Measurements from ENCODE around the gene HPCAL4.

HPCAL4 gene

DNA sequence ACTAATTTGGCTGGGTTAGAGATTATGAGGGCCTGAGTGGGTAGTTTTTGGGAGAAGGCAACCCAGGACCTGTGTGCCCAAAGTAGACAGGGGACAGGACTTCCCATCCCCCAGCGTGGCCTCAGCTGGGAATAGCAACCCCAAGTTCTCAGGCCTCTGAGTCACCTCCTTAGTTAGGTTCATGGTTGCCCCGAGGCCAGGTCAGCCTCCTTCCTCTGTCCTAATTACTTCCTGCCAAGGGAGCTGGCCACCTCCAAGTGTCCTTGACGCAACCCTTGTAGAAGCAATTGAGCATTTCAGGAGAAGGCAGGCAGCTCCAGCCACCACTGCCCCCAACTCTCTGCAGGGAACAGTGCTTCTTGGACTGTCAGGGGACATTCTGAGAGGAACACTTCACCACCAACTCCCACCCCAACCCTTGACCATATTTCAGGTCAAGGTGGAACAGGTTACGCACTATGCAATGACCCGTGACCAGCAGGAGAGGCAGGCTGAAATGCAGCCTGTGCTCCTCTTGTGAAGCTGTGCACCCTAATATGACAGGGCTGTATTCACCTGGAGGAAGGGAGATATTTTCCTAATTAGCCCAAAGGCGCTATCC lies 14.2 kb downstream of the HPCAL4 start:
- DNase-seq (ENCODE audit: low spot score): no peak

DNA sequence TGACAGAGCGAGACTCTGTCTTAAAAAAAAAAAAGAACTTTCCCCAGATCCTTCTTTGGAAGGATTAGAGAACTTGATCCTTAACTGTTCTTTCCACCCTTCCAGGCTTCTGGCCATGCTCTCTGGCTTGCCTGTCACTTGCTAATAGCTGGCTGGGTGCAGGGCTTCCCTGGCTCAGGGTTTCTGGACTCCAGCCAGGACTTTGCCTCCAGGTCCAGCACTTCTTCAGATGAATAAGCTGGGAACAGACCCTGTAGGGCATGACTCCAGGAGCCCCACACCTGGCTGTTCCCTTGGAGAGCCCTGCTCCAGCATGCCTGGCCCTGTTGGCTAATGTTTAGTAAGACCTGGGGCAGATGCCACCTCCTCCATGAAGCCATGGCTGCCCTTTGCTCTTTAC lies 16.0 kb downstream of the HPCAL4 start:
- DNase-seq (ENCODE audit: low spot score): no peak

DNA sequence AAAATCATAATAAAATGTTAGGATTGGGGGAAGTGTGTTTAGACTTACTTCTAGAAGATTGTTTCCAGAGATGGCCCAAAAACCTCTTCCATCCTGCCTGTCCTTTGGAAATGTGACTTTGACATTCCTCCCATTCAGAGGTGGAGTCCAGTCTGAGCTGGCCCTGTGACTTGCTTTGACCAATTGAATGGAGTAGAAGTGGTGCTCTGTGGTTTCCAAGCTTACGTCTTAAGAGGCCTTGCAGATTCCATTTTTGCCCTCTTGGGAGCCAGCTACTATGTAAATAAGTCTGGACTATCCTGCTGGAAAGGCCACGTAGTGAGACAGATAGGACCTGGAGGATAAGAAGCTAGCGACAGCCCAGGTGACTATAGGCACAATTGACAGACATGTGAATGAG lies 18.0 kb downstream of the HPCAL4 start:
- no peak for DNase-seq (ENCODE audit: low spot score)

DNA sequence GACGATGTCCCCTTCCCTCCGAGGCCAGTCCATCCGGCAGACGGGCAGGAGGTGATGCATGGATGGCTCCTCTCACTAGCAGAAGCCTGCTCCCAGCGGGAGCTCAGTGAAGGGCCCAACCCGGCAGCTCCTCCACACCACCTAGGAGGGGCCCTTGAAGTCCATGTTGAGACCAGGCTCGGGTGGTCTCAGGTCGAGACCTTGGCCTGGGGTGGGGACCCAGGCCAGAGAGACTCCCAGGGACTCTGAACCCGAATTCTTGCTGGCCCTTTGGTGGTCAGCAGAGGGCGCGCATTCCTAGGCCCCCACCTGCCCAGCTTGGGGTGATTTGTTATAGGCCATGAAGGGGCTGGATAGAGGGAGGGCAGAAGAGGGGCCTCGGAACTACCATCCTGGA lies 18.7 kb downstream of the HPCAL4 start:
- no peak for DNase-seq (ENCODE audit: low spot score)

DNA sequence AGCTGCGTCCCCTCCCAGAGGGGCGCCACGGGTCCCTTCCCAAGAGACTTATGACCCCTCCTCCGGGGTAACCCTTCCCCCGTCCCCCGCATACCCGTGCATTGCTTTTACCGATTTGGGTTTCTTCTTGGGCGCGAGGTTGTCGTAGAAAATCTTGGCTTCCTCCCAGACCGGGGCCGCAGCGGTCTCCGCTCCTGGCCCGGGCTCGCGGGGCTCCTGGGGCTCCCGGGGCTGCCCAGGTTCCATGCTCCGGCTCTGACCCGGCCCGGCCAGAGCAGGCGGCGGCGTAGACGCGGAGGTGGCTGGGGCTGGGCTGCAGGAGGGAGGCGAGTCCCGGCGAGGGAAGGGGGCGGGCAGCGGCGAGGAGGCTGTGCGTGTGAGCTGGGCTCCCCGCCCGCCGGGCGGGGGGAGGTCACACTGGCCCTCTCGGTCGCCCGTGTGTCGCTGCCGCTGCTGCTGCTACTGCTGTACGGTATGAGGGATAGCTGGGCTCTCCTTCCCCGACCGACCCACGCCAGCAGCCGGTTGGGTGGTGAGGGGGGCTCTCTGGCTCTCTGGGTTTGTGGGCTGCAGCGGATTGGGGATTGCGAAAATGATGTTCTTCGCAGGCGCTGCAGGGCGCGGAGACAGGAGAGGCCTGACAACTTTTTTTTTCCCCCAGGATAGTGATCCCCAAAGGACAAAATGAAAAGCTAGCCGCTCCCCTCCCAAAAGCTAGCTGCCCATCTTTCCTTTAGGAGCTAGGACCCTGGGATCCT lies 19.3 kb downstream of the HPCAL4 start, which contains the start of gene NT5C1A:
NT5C1A (minus strand) TSS at position 315 of the 758 bp plus-strand sequence; CDS start at position 246, 69 bp downstream.
- DNase-seq (ENCODE audit: low spot score): peak; percentile 21

DNA sequence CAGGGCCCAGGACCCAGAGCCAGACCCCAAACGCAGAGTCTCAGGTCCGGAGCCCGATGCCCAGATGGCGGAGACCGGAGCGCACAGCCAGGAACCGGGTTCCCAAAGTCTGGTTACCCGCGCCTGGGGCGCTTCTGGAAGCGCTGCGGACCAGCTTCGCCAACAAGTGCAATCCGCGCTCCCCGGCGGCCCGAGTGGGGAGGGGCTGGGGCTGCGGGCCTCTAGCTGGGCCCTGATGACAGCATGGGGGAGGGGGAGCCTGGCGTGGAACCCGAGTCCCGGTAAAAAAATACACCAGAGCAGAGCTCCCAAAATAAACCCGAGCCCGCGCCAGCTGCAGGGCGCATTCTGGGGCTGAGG lies 19.8 kb downstream of the HPCAL4 start:
- DNase-seq (ENCODE audit: low spot score): no peak

DNA sequence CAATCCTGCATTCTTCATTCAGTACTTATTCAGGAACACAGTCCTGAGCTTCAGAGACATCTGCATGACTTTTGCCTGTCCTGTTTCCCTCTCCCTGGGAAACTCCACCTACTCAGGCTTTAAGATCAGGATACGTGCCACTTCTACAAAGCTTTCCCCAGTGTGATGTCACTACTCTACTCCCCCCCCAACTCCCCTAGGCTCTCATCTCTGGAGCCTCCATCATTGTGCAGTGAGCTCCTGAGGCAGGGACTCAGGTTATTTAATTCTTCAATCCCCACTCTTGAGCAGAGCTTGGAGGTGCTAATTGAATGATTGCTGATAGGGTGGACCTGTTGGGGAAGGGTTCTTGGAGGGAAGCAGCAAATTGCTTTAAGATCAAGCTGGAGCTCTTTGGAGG lies 20.5 kb downstream of the HPCAL4 start:
- DNase-seq (ENCODE audit: low spot score): no peak

DNA sequence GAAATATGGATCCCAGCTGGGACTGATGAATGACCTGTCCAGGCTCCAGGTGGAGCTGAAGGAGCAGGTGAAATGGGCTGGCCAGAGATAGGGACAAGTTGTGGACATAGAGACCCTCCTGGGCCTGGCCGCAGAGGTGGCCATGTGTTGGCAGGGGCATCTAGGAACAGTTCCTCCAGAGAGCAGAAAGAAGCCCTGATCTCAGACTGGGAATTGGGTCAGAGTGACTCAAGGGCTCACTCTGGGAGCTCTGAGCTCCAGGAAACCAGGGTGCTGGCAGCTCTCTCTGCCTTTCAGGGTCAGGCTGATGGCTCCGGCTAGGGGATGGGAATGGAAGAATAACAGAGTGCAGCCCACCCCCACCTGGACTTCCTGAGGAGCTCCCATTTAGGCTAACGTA lies 22.3 kb downstream of the HPCAL4 start:
- DNase-seq (ENCODE audit: low spot score): no peak

DNA sequence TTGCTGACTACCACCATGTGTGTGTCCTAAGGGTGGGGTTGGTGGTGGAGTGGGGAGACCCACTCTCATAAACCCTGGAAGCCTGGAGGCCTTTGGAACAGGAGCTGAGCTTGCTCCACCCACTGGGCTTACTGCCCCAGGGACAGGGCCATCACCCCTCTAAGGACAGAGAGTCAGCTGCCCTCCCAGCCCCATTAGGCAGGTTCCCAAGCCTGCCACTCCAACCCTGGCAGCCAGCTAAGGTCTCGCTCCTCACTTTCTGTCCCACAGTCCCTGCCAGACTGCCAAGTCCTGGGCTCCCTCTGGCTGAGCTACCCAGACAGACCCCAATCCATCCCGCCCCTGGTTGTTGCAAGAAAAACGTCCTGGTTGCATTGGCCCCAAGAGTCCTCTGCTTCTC lies 23.1 kb downstream of the HPCAL4 start:
- DNase-seq (ENCODE audit: low spot score): no peak

DNA sequence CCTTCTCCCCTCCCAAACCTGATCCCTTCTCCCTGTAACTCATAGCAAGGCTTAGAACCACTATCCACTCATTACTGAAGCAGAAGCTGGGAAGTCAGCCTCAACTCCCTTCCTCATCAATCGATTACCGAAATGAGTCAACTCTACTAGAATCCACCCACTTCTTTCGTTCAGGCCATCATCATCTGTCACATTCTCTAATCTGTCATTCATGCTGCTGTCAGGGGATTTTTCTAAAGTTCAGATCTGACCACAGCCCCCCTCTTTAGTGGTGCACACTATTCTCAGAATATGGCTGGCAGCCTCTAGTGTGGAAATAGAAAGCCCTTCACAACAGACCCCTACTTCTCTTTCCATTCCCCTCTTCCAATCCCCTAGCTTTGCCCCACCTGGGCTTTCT lies 24.5 kb downstream of the HPCAL4 start:
- DNase-seq (ENCODE audit: low spot score): no peak

DNA sequence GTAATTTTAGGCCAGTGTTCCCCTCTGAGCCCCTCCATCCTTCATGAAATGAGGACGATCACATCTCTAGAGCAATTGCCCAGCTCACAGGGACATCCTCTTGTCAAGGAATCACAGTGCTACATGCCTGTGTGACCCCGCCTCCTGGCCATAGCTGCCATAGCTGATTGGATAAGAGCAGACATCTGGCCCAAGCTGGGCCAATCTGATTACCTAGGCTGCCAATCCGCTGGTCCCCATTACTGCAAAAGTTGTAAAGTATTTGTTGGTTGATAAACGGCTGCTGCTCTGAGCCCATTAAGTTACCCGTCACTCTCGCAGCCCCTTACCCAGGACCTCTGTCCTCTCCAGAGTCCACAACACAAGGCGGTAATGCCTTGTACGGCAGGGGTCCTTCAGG lies 27.7 kb downstream of the HPCAL4 start:
- DNase-seq (ENCODE audit: low spot score): no peak

DNA sequence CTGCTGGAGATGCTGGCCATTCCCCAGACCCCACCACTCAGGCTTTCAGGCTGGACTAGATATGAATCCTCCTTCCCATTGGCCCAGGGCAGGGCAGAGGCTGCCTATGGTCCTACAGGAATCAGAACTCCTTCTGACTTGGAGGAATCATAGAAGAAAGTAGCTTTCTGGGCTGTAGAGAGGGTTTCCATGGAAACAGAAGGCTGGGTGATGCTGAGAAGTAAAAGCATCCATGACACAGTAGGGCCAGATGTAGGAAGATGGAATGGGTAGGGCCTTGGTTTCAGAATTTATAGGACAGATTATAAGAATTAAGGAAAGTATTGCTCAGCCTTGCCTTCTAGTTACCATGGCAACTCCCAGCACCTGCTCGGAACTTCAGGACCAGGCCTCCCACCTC lies 28.4 kb downstream of the HPCAL4 start:
- DNase-seq (ENCODE audit: low spot score): no peak

DNA sequence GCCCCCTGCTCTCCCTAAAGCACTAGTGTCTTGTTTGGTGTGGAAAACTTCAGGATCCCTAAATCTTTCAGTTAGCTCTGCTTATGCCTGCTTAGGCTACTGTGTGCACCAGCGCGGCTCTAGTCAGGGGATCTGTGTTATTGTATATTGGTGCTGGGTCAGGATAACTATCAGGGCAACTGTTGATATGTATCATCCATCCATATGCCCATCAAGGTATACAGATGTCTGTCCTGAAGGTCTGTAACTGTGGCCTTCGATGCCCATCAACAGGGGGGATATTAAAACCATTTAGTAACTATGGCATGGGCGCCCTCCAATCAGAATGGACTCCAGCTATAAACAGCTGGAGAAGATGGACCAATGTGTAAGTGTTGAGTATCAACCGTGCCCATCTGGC lies 31.7 kb downstream of the HPCAL4 start:
- DNase-seq (ENCODE audit: low spot score): no peak

DNA sequence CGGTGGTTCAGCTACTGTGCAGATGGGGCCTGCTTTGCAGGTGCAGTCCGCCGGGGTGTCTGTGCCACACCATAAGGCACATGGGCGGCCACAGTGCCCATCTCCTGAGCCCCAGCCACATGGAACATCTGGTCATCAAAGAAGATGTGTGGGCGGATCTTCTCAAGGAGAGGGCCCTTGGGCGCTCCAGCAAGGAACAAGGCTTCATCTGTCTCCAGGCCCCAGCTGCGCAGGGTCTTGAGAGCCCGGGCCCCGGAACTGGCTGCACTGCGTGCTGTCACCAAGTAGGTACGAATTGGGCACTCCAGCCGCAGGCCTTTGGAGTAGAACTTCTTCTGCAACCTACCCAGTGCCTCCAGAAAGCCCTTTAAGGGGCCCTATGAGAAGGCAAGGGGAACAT lies 32.1 kb downstream of the HPCAL4 start:
- no peak for DNase-seq (ENCODE audit: low spot score)

DNA sequence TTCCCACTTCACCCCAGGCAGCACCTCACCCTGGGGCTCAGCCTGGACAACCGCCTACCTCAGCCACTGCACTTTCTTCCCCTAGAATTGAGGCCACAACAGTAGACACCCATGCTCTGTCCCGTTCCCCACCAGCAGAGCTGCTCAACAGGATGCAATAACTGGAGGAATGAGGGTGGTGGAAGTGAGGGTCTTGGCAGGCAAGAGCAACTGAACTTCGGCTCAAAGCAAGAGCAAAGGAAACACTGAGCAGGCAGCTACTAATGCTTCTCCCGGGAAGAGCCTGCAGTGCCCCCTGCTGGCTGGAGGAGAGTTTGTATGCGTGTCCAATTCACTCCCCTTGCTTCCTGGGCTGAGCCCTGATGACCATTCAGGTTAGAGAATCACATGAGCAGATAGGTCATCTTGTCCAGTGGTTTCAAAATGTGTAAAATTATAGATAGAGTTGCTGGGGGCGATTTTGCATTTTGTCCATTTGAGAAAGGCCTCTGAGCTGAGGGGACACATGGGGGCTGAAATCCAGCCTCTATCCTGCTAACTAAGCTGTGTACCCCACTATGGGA lies 33.2 kb downstream of the HPCAL4 start:
- DNase-seq (ENCODE audit: low spot score): peak; percentile 65

DNA sequence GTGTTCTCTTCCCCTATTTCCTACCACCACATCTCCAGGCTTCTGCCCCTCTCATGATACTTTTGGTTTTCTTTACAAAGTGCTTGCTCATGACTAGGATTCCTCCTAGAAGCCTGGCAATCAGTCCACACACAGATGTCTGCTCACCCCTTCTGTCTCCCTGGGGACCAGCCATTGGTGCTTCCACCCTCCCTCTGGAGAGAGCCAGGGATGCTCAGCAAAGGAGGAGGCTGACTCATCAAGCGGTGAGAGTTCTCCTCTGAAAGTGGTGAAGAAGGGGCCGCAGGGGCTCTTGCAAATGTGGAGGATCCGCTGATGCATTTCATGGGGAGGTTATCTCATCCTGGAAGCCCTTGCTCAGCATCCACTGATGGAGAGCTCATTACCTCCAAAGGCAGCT lies 33.8 kb downstream of the HPCAL4 start:
- no peak for DNase-seq (ENCODE audit: low spot score)

DNA sequence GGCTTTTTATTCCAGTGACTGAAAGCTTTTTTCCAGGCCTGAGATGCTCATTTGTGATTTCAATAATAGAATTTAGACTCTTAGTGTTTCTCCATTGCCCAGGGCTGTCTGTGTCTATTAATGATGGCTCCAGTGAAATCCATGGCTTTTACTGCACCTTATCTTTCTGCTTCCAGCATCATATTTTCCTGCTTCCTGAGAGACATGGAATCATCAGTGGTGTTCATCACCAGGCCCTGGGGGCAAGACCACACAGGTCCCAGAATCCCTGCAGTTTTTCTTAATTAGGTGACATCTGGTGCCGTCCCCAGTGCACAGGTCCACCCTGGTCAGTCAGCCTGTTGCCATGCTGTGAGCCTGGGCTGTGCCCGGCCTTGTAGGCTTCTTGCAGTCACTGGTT lies 34.8 kb downstream of the HPCAL4 start:
- no peak for DNase-seq (ENCODE audit: low spot score)

DNA sequence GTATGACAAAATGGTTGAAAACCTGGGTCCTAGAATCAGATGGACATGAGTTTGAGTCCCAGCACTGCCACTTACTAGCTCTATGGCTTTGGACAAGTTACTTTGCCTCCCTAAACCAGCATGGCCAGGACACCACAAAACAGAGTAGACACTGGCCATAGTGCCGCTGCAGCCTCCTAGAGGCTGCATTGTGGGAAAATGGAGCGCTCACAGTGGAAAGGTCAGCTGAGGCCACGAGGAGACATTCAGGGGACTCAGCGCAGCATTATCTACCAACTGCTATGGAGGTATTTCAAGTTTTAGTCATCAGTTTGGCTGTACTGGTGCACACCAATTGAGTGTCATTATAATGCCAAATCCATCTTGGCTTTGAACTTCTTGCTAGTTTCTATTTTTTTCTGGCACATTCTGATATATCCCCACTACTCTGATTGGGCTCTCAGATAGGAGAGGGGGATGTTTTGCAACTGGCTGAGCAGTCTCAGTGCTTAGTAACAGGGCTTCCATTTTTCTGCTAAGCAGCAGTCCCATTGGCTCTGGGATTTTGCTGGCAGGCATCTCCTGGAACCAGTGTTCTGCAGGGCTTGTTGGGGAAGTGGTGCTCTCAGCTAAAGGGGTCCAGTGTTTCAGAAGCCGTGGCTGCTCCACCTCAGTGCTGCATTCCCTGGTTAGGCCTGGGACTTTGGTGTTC lies 35.5 kb downstream of the HPCAL4 start:
- DNase-seq (ENCODE audit: low spot score): no peak

DNA sequence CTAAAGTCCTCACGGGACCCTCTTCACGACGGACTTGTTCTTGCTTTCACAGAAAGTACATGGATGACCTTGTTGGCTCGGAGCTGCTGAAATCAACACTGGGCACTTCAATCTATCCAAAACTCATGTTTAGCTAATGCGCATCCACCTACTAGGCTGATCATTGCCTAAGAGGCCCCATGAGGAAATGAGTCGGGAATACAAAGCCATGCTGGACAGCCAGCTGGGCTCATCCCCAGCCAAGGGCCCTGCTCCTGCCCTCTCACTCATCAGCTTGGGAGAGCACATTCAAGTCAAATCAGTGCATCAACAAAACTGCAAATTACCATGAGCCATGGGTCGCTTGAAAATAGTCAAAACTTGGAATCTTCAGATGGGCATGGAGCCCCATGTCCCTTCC lies 36.9 kb downstream of the HPCAL4 start:
- DNase-seq (ENCODE audit: low spot score): no peak

DNA sequence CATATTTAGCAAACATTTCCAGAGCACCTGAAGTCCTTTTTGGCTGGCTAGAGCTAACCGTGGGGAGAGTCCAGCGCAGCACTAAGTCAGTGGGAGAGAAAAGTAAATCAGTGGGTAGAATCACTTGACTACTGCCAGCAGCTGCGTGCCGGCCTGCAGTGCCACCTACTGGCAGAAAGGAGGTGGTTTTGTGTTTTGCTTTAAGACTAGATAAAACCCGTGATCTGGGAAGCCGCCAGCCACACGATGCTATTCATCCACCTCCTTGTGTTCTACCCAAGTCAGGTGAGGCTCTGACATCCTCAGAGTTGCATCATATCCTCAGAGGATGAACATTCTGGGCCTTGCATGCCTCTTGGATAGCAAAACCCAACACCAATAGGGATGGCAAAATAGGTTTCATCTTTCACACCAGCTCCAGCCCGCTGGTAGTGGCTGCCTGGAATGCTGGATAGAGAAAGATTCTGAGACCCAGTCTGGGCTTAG lies 37.6 kb downstream of the HPCAL4 start:
- DNase-seq (ENCODE audit: low spot score): peak; percentile 80

DNA sequence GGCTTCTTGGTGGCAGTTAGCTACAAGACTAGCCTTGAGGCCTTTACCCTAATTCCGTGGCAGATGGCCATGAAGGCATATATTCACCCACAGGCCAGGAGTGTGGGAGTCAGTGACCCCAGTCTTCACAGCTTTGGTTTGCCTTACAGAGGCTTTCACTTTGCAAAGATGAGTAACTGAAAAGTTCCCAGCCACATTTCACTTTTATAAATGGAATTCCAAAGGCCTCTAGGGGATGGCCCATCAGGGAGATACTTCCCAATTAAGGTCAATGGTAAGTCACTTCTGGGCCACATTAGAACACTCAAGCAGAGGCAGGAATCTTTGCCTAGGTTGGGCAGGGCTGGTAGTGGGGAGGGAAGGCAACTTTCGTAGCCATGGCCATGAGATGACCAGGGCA lies 38.7 kb downstream of the HPCAL4 start:
- no peak for DNase-seq (ENCODE audit: low spot score)

DNA sequence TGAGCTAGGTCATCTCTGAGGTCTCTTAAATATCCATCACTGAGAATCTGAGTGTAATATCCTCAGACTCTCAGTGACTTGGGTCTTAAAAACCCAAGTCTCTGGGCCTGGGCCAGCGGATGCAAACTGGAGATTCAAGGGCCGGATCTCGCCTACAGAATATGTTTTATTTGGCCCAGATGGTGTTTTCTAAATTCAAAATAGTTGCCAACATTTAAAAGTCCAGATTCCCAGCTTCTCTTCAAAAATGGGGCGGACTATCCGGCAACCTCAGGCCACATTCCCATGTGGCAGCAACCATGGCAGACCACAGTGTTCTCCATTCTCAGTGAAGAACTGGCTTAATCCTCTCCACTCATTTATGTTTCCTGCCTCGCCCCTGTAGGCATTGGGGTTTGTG lies 39.1 kb downstream of the HPCAL4 start:
- DNase-seq (ENCODE audit: low spot score): no peak

DNA sequence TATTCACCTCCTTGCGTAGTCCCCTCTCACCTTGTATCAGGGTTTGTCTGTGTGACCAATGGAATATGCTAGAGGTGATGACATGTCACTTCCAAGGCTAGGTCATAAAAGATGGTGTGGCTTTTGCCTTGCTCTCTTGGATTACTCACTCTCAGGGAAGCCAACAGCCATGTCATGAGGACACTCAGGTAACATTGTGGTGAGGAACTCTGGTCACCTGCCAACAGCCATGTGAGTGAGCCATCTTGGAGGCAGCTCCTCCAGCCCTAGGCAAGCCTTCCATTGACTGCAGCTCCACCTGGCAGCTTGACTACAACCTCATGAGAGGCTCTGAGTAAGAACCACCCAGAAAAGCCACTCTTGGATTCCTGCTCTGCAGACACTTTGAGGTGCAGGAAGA lies 40.8 kb downstream of the HPCAL4 start:
- no peak for DNase-seq (ENCODE audit: low spot score)

All from AG08395 (cell line).